Stimulated activated CD8-positive, alpha-beta memory T cell treated with anti-CD3 and anti-CD28 coated beads, Interleukin-2, amount 100 ng/mL, for 48 hours (primary cell): ENCODE data around the gene LRRC36.

ENCODE experiments used
- DNase-seq, 2 donors: peaks; one replicate each; pipeline ENCODE4 v3.0.0-alpha.2; 2020; ENCODE audit warnings: low read depth in 2 of 2

The LRRC36 gene

GRCh38 chr16:67294938-67295361, 31.7 kb upstream of the LRRC36 start:
- no peak for DNase-seq

DNA sequence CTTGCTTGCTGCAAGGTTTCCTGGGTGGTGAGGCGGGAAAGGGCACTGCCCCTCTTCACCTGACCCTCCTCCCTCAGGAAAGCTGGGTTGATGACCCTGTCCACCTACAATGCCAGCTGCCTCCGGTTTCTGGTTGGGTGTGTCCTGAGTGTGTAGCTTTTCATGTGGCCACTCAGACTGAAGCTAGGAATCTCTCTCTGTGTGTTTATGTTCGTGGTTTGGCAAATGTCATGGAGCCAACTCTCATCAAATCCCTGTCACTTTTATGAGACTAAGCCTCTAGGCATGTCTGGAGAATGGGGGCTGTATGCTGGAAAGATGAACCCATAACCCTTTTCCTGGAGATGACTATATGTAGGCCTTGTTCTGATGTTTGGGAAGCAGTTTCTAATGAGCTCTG, 30.2 kb upstream of the LRRC36 start:
- DNase-seq: no peak

DNA sequence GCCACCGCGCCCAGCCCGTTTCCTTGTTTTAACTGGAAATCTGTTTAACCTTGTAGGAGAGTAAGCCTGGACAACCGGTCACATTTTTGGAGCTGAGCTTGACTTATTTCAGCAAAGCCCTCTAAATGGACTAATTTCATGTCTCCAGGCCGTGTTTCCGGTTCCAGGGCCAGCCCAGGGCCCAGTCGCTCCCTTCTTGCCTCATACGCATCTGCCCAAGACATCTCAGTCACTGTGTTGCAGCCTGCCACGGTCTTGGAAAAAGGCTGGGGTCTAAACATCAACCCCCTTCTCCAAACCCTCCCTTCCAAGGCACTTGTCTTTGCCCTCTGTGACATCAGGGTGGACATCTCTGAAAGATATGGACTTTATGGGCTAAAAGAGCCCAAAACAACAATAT, 28.3 kb upstream of the LRRC36 start:
- no peak for DNase-seq

DNA sequence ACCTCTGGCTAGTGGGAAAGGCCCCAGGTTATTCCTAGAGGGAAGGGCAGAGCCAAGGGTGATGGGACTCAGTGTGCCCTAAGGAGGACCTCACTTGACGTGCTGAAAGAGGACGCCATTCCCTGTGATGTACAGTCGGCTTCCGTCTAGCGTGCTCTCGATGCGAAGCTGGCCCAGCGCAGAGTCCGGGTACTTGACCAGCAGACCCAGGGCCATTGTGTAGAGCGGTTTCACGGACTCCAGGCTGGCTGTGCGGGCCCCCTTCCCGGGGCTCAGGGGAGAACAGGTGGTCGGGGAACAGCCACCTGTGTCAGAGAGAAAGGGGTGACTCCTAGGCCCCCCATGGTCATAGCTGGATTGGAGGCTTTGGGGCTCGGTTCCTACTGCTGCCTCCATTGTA, 27.3 kb upstream of the LRRC36 start:
- no peak for DNase-seq

- no peak for DNase-seq
Measured at GRCh38 chr16:67301080-67301782, 25.4 kb upstream of the LRRC36 start.

- DNase-seq: no peak
Measured at GRCh38 chr16:67302076-67302475, 24.5 kb upstream of the LRRC36 start.

DNA sequence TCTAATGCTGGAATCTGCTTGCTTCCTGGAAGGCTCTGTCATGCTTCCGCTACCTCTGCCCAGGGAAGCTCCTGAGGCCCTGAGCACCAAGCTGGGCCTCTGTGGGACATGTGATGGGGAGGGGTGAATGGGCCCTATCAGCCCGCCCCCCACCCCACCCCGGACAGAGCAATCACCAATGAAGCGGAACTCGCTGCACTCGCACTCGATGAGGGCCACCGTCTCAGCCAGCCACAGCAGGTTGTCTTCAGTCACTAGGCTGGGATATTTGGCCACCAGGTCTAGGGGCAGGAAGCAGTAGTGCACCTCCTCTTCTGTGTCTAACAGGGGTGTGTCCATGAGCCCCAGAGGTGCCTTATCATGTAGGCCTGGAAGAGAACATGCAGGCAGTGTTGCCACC, 23.6 kb upstream of the LRRC36 start:
- no peak for DNase-seq

DNA sequence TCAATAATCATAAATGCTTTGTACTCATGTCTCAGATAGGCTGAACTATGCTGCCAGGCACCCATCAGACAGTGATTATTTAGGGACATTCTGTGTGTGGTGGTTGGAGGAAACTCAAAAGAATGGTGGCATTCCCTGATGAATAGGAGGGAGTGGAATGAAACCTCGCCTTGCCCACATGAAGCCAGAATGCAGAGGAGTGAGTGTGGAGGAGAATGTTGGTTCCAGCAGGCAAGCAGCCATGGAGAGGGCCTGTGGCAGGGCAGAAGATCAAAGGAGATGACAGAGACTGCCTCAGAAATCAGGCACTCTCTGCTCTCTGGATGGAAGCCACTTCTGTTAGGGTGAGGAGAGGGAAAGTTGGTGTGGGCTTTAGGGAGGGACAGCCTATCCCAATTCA, 22.6 kb upstream of the LRRC36 start:
- DNase-seq: no peak

DNA sequence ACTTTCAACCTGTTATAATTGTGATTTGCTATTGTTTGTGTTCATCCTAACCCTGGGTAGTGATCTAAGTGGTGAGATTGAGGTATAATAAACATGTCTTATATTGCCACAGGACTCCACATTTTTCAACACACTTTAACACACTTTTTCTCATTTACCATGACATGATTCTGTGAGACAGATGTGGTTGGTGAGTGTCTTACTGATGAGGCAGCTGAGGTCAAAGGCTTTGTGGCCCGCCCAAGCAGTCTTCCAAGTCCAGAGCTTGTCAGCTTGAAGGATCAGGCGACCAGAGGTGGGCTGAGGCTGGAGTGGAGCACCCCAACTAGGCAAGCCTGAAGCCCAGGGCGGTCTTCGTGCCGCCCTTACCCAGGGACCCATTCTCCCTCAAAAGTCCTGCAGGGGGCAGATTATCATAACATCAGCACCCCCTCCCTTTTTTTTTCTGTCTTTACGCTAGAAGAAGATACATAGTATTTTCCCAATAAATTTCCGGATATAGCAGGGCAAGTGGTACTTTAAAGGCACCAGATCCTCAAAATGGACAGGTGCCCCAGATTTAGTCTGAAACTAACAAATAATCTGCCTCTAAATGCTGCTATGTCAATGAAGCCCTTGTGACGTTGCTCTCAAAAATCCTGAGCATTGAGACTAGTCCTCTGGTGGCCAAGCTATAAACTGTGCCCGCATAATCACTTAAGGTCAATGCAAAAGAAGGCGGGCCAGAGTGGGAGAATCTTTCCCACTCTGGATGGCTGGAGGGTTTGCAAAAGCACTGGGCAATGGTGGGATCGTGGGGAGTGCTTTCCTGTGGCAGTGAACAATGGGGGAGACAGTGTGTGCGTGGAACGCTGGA, 21.2 kb upstream of the LRRC36 start:
- DNase-seq: no peak

GRCh38 chr16:67310561-67310960, 16.1 kb upstream of the LRRC36 start:
- no peak for DNase-seq

GRCh38 chr16:67311607-67312488, 14.8 kb upstream of the LRRC36 start:
- peak; percentile 69 to 76 for DNase-seq

GRCh38 chr16:67312719-67313118, 13.9 kb upstream of the LRRC36 start:
- DNase-seq: no peak

GRCh38 chr16:67317853-67318252, 8.8 kb upstream of the LRRC36 start:
- DNase-seq: no peak

DNA sequence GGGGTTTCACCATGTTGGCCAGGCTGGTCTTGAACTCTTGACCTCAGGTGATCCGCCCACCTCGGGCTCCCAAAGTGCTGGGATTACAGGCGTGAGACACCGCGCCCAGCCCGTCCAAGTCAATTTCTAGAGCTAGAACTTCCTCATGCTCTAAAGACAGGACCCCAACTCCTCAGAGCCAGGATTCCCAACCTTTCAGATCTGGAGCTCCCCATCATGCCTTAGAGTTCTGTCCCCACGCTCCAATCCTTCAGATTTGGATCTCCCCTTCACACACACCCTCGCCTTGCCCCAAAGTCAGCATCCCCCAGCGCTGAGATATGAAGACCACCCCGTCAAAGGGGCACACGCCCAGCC, 522 bp upstream of the LRRC36 start:
- no peak for DNase-seq

- no peak for DNase-seq
Measured at GRCh38 chr16:67327743-67328142, 1.1 kb downstream of the LRRC36 start.

GRCh38 chr16:67329901-67330300, 3.3 kb downstream of the LRRC36 start:
- DNase-seq: no peak

DNA sequence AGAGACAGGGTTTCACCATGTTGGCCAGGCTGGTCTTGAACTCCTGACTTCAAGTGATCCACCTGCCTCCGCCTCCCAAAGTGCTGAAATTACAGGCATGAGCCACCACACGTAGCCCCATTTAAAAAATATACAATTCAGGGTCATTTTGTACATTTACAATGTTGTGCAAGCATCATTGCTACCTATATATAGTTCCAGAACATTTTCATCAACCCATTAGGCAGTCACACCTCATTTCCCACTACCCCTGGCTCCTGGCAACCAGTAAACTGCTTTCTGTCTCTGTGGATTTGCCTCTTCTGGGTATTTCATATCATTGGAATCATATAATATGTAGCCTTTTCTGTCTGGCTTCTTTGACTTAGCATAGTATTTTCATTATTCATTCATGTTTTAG, 6.7 kb downstream of the LRRC36 start:
- no peak for DNase-seq

- DNase-seq: no peak
Measured at GRCh38 chr16:67336116-67336515, 9.5 kb downstream of the LRRC36 start.

DNA sequence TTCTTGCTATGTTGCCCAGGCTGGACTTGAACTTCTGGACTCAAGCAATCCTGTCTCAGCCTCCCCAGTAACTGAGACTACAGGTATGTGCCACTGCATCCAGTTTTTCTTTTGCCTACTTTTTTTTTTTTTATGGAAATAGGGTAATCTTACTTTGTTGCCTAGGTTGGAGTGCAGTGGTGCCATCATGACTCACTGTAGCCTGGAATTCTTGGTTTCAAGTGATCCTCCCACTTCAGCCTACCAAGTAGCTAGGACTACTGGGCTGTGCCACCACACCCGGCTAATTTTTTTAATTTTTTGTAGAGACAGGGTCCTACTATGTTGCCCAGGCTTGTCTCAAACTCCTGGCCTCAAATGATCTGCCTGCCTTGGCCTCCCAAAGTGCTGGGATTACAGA, 10.0 kb downstream of the LRRC36 start:
- no peak for DNase-seq

- no peak for DNase-seq
Measured at GRCh38 chr16:67339453-67339852, 12.8 kb downstream of the LRRC36 start.

DNA sequence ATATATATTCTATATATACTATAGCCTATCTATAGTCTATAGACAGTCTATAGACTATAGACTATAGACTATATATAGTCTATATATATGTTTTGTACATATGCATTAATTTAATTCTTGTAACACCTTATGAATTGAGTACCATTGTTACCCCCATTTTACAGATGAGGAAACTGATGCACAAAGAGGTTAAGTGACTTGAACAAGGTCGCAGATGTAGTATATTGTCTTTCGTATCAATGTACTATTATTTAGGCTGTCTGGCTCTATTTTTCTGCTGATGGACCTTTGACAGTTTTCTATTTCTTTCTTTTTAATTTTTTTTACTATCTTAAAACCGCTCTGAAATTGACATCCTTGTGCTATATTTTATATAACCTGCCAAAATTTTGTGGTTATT, 14.6 kb downstream of the LRRC36 start:
- DNase-seq: no peak

DNA sequence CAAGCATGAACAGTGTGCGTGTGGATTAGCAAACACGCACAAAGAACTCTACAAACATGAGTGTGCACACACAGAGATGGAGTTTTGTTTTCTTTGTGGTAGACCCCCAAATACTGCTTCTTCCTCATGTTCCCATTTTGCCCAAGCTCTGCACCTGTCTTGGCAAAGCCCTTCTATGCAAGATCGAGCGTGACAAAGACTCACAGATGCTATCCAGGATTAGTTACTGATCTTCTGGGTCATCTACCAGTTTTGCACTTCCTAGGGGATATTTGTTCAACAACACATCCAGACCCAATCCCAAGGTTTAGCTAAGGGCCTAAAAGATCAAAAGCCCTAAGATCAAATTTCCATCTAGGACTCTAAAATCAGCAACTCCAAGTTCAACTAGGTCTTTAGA, 16.0 kb downstream of the LRRC36 start:
- DNase-seq: no peak
